Naive B cell (primary cell): Measurements from ENCODE around the gene SHISA6. TPM values are rescaled to one million over a fixed set of nuclear protein-coding genes. Genes with fewer than 3 reads are reported as not detected.
"Not testable (repeated sequence)": the region's sequence is repeated elsewhere in the genome, so short reads cannot be mapped to it uniquely, and the experiment has no call there.

Source experiments
- ATAC-seq, 2 donors: fragments of 150-1000 bp; cut with Tn5 transposase; 2 replicates each; pipeline ENCODE4 v1.10.0; 2021; ENCODE audit warnings: low read depth in 2 of 2, mild to moderate bottlenecking in 2 of 2, moderate library complexity in 2 of 2
- DNase-seq: peaks from one replicate; pipeline ENCODE4 v3.0.0; 2022
- H3K27ac Mint-ChIP-seq, 6 donors: one replicate each; pipeline ENCODE4 v1.8.0; 2020 to 2022; ENCODE audit warnings: mild to moderate bottlenecking in 6 of 6, mixed read lengths in 6 of 6, moderate library complexity in 5 of 6, inconsistent platforms in 2 of 6
- H3K27me3 Mint-ChIP-seq, 3 donors: one replicate each; pipeline ENCODE4 v1.8.0; 2021 to 2022; ENCODE audit warnings: mixed read lengths in 3 of 3, mild to moderate bottlenecking in 1 of 3
- H3K36me3 Mint-ChIP-seq, 2 donors: one replicate each; pipeline ENCODE4 v1.8.0; 2020 to 2022; ENCODE audit warnings: mixed read lengths in 2 of 2, inconsistent platforms in 1 of 2, mild to moderate bottlenecking in 1 of 2
- H3K4me1 Mint-ChIP-seq, 3 donors: one replicate each; pipeline ENCODE4 v1.8.0; 2020 to 2022; ENCODE audit warnings: mixed read lengths in 3 of 3, inconsistent platforms in 1 of 3, mild to moderate bottlenecking in 1 of 3, moderate library complexity in 1 of 3
- H3K4me3 Mint-ChIP-seq, 8 donors: one replicate each; pipeline ENCODE4 v1.8.0; 2020 to 2022; ENCODE audit warnings: mild to moderate bottlenecking in 8 of 8, mixed read lengths in 8 of 8, moderate library complexity in 8 of 8, inconsistent platforms in 2 of 8
- H3K9me3 Mint-ChIP-seq, 7 donors: one replicate each; pipeline ENCODE4 v1.8.0; 2020 to 2022; ENCODE audit warnings: mixed read lengths in 7 of 7, mild to moderate bottlenecking in 5 of 7, inconsistent platforms in 2 of 7, moderate library complexity in 1 of 7
- polyA plus RNA-seq, 6 donors: library from polyadenylated mRNA; unstranded; fragments of 300-500 nt; fragmentation: Illumina TruSeq; gene quantifications; one replicate each; pipeline ENCODE4 v1.2.3, GENCODE V29; 2021; ENCODE audit warnings: low read depth in 6 of 6

Gene SHISA6
- polyA plus RNA-seq, 6 donors from 2014 or later: not detected

DNA sequence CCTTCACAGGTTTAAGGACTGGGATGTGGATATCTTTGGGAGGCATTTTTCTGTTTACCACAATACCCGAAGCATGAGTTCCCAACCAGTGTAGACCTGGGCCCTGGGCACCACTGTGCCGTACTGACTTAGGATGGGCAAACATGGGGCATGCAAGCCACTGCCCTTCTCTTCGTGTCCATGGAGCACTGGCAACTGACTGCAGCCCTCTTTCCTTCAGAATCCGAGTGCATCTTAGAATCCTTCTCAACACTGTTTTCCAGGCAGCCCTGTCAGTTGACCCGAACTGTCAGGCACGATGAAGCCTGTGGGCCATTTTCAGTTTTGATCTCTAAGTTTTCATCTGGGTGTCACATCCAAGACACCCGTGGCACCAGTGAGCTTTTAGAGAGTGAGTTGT, 59.2 kb downstream of the SHISA6 start:
- Mint-ChIP-seq H3K27ac (no peak overlapping the region), H3K9me3 (peaks cover 0 to 20% (median 3%) of the 10 kb centered on the region in 7 donors), H3K36me3 (no peaks in the 10 kb centered on the region), H3K27me3 (no peaks in the 10 kb centered on the region), H3K4me1 (no peaks in the 10 kb centered on the region), H3K4me3 (no peak overlapping the region)
- DNase-seq (no peak), ATAC-seq (no peak)

- Mint-ChIP-seq H3K9me3 (peaks cover 0 to 20% (median 3%) of the 10 kb centered on the region in 7 donors), H3K36me3 (no peaks in the 10 kb centered on the region), H3K27me3 (no peaks in the 10 kb centered on the region), H3K4me1 (no peaks in the 10 kb centered on the region), H3K27ac (no peak overlapping the region), H3K4me3 (no peak overlapping the region)
- no peak for DNase-seq
- ATAC-seq: no peak
Measured at GRCh38 chr17:11300738-11301137, 59.7 kb downstream of the SHISA6 start.

GRCh38 chr17:11301874-11302273, 60.9 kb downstream of the SHISA6 start:
- not testable (repeated sequence) for H3K4me1 Mint-ChIP-seq, H3K36me3 Mint-ChIP-seq, ATAC-seq, DNase-seq, H3K27ac Mint-ChIP-seq, H3K4me3 Mint-ChIP-seq, H3K9me3 Mint-ChIP-seq, H3K27me3 Mint-ChIP-seq

DNA sequence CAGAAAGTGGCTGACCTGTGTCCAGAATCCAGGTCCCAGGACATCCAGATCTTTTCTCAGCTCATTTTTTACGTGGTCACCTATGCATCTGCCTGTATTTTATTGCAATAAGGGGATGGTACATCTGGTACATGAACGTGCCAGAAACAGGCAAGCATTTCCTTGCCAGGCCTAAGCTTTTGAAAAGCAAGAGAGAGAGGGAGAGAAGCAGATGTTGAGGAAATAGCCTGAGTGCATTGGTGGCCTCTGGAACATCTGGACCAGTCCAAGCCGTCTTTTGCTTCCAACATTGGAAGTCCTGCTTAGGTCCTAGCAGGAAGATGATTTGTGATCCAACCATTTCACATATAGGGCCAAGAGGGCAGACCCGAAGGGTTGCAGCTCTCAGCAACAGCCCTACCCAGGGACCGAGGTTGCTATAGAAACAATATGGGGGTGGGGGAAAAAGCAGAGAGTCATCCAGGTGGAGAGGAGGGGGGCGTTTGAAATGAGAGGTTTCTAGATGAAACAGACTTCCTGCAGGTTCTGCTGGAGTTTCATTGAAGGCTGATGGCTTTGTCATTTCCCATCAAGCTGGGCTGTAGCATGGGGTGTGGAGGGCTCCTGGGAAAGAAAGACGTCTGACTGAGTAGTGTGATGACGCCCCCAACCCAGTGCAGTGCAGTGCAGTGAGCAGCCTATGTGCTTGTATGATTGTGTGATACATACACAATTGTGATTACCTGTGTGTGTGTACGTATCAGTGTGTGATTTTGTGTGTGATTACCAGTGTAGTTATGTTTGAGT, 61.6 kb downstream of the SHISA6 start:
- Mint-ChIP-seq H3K36me3 (no peaks in the 10 kb centered on the region), H3K27me3 (peaks cover 0 to 4% (median 0%) of the 10 kb centered on the region in 3 donors), H3K9me3 (peaks cover 0 to 8% (median 3%) of the 10 kb centered on the region in 7 donors), H3K4me3 (no peak overlapping the region), H3K4me1 (no peaks in the 10 kb centered on the region), H3K27ac (no peak overlapping the region)
- DNase-seq (no peak), ATAC-seq (no peak)

DNA sequence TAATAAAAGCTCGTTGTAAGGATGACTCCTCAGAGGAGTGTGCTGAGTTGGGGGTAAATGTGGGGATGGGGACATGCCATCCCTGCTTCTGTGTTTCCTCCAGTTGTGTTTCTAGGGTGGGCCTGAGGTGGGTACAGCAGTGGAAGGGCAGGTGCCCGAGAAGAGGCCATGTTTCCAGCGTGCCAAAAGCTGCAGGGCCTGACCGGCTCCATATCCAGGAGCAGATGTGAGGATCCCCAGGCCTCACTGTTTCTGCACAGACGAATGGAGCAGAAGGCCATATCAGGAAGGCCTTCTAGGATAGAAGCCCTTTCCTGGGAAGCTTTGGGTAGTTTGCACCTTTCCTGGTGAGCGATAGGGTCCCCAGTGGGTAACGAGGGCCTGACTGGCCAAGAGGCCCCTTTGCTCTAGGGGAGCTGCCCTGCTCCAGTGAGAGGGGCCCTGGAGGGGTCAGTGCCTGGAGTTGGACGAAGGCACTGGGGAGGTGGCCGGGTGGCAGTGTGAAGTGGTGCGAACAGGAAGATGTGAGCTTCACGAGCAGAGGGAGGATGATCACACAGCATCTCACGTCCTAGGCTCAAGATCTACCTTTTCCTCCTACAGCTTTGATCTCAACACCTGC, 62.9 kb downstream of the SHISA6 start:
- H3K4me3 Mint-ChIP-seq: no peak overlapping the region
- no peaks in the 10 kb centered on the region for H3K4me1 Mint-ChIP-seq
- ATAC-seq: no peak
- H3K36me3 Mint-ChIP-seq: no peaks in the 10 kb centered on the region
- H3K27me3 Mint-ChIP-seq: peaks cover 0 to 4% (median 0%) of the 10 kb centered on the region in 3 donors
- no peak overlapping the region for H3K27ac Mint-ChIP-seq
- no peak for DNase-seq
- H3K9me3 Mint-ChIP-seq: peaks cover 0 to 8% (median 0%) of the 10 kb centered on the region in 7 donors

- H3K27me3 Mint-ChIP-seq: peaks cover 0 to 4% (median 0%) of the 10 kb centered on the region in 3 donors
- no peaks in the 10 kb centered on the region for H3K36me3 Mint-ChIP-seq
- no peak overlapping the region for H3K27ac Mint-ChIP-seq
- ATAC-seq: no peak
- no peak overlapping the region for H3K4me3 Mint-ChIP-seq
- no peaks in the 10 kb centered on the region for H3K4me1 Mint-ChIP-seq
- DNase-seq: no peak
- peaks cover 0 to 8% (median 2%) of the 10 kb centered on the region in 7 donors for H3K9me3 Mint-ChIP-seq
Measured at GRCh38 chr17:11304568-11304967, 63.6 kb downstream of the SHISA6 start.

GRCh38 chr17:11305524-11305923, 64.5 kb downstream of the SHISA6 start:
- H3K36me3 Mint-ChIP-seq: no peaks in the 10 kb centered on the region
- H3K27me3 Mint-ChIP-seq: peaks cover 0 to 8% (median 0%) of the 10 kb centered on the region in 3 donors
- DNase-seq (no peak), ATAC-seq (no peak)
- peaks cover 2 to 8% (median 3%) of the 10 kb centered on the region in 7 donors for H3K9me3 Mint-ChIP-seq
- H3K4me3 Mint-ChIP-seq: no peak overlapping the region
- H3K27ac Mint-ChIP-seq: no peak overlapping the region
- H3K4me1 Mint-ChIP-seq: no peaks in the 10 kb centered on the region

DNA sequence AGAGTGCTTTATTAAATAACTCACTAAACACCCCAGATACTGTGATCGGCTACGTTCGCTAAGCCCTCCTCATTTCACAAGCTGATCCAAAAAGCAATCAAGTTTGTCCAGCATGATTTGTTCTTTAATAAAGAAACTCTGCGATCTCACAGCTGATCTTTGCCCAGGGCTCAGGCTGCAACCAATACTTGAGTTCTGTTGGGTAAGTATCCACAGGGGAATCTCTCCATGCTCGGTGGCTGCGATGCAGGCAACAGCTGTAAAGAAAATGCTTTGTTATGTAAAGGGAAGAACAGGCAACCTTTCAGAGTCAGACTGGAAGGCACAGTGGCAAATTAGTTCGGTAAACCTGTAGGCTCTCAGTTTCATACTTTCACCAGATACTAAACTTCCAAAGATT, 67.5 kb downstream of the SHISA6 start:
- no peak overlapping the region for H3K4me3 Mint-ChIP-seq
- no peaks in the 10 kb centered on the region for H3K36me3 Mint-ChIP-seq
- H3K27me3 Mint-ChIP-seq: peaks cover 0 to 8% (median 0%) of the 10 kb centered on the region in 3 donors
- no peak overlapping the region for H3K27ac Mint-ChIP-seq
- ATAC-seq (no peak), DNase-seq (no peak)
- H3K4me1 Mint-ChIP-seq: no peaks in the 10 kb centered on the region
- peaks cover 2 to 8% (median 3%) of the 10 kb centered on the region in 7 donors for H3K9me3 Mint-ChIP-seq

DNA sequence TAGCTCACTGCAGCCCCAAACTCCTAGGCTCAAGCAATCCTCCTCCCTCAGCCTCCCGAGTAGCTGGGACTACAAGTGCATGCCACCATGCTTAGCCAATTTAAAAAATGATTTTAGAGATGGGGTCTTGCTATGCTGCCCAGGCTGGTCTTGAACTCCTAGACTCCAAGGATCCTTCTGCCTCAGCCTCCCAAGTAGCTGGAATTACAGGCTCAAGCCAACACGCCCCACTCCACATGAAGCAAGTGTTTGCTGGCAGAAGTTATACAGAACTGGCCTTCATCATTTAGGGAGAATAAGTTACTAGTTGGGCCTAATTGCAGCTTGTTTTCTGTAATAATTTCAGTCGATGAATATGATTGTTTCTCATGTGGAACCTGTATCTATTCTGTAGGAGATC, 68.0 kb downstream of the SHISA6 start:
- no peaks in the 10 kb centered on the region for H3K4me1 Mint-ChIP-seq
- H3K9me3 Mint-ChIP-seq: peaks cover 2 to 8% (median 3%) of the 10 kb centered on the region in 7 donors
- DNase-seq: no peak
- peaks cover 0 to 8% (median 0%) of the 10 kb centered on the region in 3 donors for H3K27me3 Mint-ChIP-seq
- no peak overlapping the region for H3K27ac Mint-ChIP-seq
- H3K36me3 Mint-ChIP-seq: no peaks in the 10 kb centered on the region
- H3K4me3 Mint-ChIP-seq: no peak overlapping the region
- ATAC-seq: no peak

GRCh38 chr17:11309850-11310249, 68.8 kb downstream of the SHISA6 start:
- H3K27me3 Mint-ChIP-seq: peaks cover 0 to 8% (median 0%) of the 10 kb centered on the region in 3 donors
- H3K9me3 Mint-ChIP-seq: peaks cover 0 to 8% (median 3%) of the 10 kb centered on the region in 7 donors
- no peak overlapping the region for H3K4me3 Mint-ChIP-seq
- ATAC-seq: no peak
- H3K27ac Mint-ChIP-seq: no peak overlapping the region
- H3K4me1 Mint-ChIP-seq: no peaks in the 10 kb centered on the region
- DNase-seq: no peak
- no peaks in the 10 kb centered on the region for H3K36me3 Mint-ChIP-seq

GRCh38 chr17:11316451-11316850, 75.4 kb downstream of the SHISA6 start:
- not testable (repeated sequence) for H3K27me3 Mint-ChIP-seq, H3K36me3 Mint-ChIP-seq, DNase-seq, ATAC-seq, H3K4me3 Mint-ChIP-seq, H3K9me3 Mint-ChIP-seq, H3K4me1 Mint-ChIP-seq, H3K27ac Mint-ChIP-seq

DNA sequence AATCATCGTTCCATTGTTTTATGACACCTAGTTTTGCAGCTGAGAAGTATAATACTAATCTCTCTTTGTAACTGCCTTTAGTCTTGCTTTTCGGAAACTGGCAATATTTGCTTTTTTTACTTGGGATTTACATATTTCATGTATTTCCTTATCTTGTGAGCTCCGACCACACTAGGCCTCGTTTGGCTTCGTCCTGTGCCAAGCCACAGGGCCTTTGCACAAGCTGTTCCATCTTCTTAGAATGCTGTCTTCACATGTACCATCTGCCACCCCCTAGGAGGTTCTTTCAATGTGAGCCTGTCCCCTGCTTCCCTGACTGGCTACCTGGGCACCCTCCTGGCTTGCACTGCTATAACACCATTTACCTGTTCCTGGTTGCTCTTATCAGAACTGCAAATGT, 77.2 kb downstream of the SHISA6 start:
- Mint-ChIP-seq H3K4me3 (no peak overlapping the region), H3K36me3 (no peaks in the 10 kb centered on the region), H3K4me1 (no peaks in the 10 kb centered on the region), H3K27ac (no peak overlapping the region), H3K9me3 (peaks cover 0 to 5% (median 1%) of the 10 kb centered on the region in 7 donors), H3K27me3 (peaks cover 0 to 5% (median 0%) of the 10 kb centered on the region in 3 donors)
- no peak for ATAC-seq
- DNase-seq: no peak

- ATAC-seq: no peak
- Mint-ChIP-seq H3K4me3 (no peak overlapping the region), H3K9me3 (peaks cover 0 to 9% (median 2%) of the 10 kb centered on the region in 7 donors), H3K27me3 (peaks cover 0 to 5% (median 0%) of the 10 kb centered on the region in 3 donors), H3K27ac (no peak overlapping the region), H3K36me3 (no peaks in the 10 kb centered on the region), H3K4me1 (no peaks in the 10 kb centered on the region)
- no peak for DNase-seq
Measured at GRCh38 chr17:11319894-11320293, 78.9 kb downstream of the SHISA6 start.

- Mint-ChIP-seq H3K9me3 (peaks cover 0 to 11% (median 2%) of the 10 kb centered on the region in 7 donors), H3K4me1 (no peaks in the 10 kb centered on the region), H3K4me3 (no peak overlapping the region), H3K27me3 (no peaks in the 10 kb centered on the region), H3K36me3 (no peaks in the 10 kb centered on the region), H3K27ac (no peak overlapping the region)
- ATAC-seq: no peak
- DNase-seq: no peak
Measured at GRCh38 chr17:11324021-11324420, 83.0 kb downstream of the SHISA6 start.
